ENCODE measurements around the gene MBNL1.

GRCh38 chr3:152251916-152252315 is 16.8 kb upstream of the MBNL1 start:
- no peak for TF ChIP-seq CTCF (IDR thresholded peaks at IDR 0.05)
- no peak for TF ChIP-seq POLR2AphosphoS5 (IDR thresholded peaks at IDR 0.05; ENCODE audit: low read depth, low read length)
- TF ChIP-seq REST (IDR thresholded peaks at IDR 0.05; ENCODE audit: insufficient read depth in 1 of 2, low read depth in 2 of 2, low read length in 1 of 2), result no peak
- no peak for TF ChIP-seq SIN3A (IDR thresholded peaks at IDR 0.05; ENCODE audit: borderline replicate concordance, insufficient read depth, low read depth, low read length)
- no peak for TF ChIP-seq TCF7L2 (IDR thresholded peaks at IDR 0.05; ENCODE audit: low read depth, low read length)

Data from Panc1 (cell line).